ENCODE results near the gene DIRAS2. TPM values are rescaled to one million over a fixed set of nuclear protein-coding genes. Genes with fewer than 3 reads are reported as not detected.

Gene DIRAS2
- total and polyA plus RNA-seq, 2 experiments from 2014 or later: 0.41 to 1.6 TPM

DNA sequence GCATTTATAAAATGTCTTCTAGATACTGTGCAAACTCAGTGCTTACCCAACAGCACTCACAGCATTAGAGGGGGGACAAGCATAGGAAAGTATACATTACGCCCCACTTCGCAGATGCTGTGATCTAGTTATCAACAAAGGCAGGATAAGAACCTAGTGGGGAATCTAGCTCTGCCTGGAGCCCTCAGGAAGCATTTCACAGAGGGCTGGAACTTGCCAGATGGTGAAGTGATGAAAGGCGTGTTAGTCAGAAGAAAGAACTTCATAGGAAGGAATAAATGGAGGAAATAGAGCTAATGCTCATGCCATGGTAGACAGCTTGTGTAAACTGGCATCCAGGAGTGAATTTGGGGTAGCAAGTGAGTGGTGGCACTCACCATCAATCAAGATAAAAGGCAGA, 25.8 kb downstream of the DIRAS2 start:
- 76% methylated on average over 3 of the region's 3 CpGs for WGBS (ENCODE audit: low lambda C conversion rate, missing lambda C conversion rate)
- TF ChIP-seq EZH2 (IDR thresholded peaks at IDR 0.05; ENCODE audit: borderline replicate concordance) (no peak), CTCF (IDR thresholded peaks at IDR 0.05; ENCODE audit: poor library complexity) (no peak), EZH2phosphoT487 (IDR thresholded peaks at IDR 0.05; ENCODE audit: low read depth, severe bottlenecking, unreplicated experiment) (no peak)
- no peak for DNase-seq (ENCODE audit: low spot score)

DNA sequence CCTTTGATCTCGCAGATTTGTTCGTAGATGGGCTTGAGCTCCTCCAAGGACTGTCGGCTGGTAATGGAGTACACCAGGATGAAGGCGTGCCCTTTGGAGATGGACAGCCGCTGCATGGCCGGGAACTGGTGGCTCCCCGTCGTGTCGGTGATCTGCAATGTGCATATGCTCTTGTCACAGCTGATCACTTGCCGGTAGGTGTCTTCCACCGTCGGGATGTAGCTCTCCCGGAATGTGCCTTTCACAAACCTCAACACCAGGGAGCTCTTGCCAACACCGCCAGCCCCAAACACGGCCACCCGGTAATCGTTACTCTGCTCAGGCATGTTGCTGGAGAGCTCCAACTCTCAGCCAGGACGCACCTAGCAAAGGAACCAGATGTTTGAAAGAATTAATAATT, 29.1 kb downstream of the DIRAS2 start:
- no peak overlapping the region for H2AFZ ChIP-seq
- peaks cover 2% of the 10 kb centered on the region for H3K27me3 ChIP-seq
- 88% methylated on average over 13 of the region's 18 CpGs for WGBS (ENCODE audit: low lambda C conversion rate, missing lambda C conversion rate)
- no peaks in the 10 kb centered on the region for H3K79me2 ChIP-seq
- no peak overlapping the region for H3K4me2 ChIP-seq
- TF ChIP-seq EZH2 (IDR thresholded peaks at IDR 0.05; ENCODE audit: borderline replicate concordance) (no peak), EZH2phosphoT487 (IDR thresholded peaks at IDR 0.05; ENCODE audit: low read depth, severe bottlenecking, unreplicated experiment) (no peak), CTCF (IDR thresholded peaks at IDR 0.05; ENCODE audit: poor library complexity) (no peak)
- no peaks in the 10 kb centered on the region for H3K9me2 ChIP-seq (replicated peaks; ENCODE audit: insufficient read depth)
- DNase-seq (ENCODE audit: low spot score): no peak
- no peak overlapping the region for H3K27ac ChIP-seq
- no peaks in the 10 kb centered on the region for H3K4me1 ChIP-seq (ENCODE audit: insufficient read depth)
- no peaks in the 10 kb centered on the region for H4K20me1 ChIP-seq (ENCODE audit: insufficient read depth, poor library complexity, severe bottlenecking)
- no peak overlapping the region for H3K4me3 ChIP-seq
- no peaks in the 10 kb centered on the region for H3K36me3 ChIP-seq (replicated peaks; ENCODE audit: insufficient read depth, low read depth)
- no peaks in the 10 kb centered on the region for H3K9me3 ChIP-seq (ENCODE audit: low read depth)

More for the DNA sequence above, 25.8 kb downstream of the DIRAS2 start:
- Histone ChIP-seq H3K27ac (no peak overlapping the region), H3K4me2 (no peak overlapping the region), H3K9me3 (ENCODE audit: low read depth) (no peaks in the 10 kb centered on the region), H3K9me2 (replicated peaks; ENCODE audit: insufficient read depth) (no peaks in the 10 kb centered on the region), H2AFZ (no peak overlapping the region), H4K20me1 (ENCODE audit: insufficient read depth, poor library complexity, severe bottlenecking) (no peaks in the 10 kb centered on the region), H3K79me2 (no peaks in the 10 kb centered on the region), H3K4me3 (no peak overlapping the region), H3K27me3 (peaks cover 2% of the 10 kb centered on the region), H3K4me1 (ENCODE audit: insufficient read depth) (no peaks in the 10 kb centered on the region), H3K36me3 (replicated peaks; ENCODE audit: insufficient read depth, low read depth) (no peaks in the 10 kb centered on the region)

DNA sequence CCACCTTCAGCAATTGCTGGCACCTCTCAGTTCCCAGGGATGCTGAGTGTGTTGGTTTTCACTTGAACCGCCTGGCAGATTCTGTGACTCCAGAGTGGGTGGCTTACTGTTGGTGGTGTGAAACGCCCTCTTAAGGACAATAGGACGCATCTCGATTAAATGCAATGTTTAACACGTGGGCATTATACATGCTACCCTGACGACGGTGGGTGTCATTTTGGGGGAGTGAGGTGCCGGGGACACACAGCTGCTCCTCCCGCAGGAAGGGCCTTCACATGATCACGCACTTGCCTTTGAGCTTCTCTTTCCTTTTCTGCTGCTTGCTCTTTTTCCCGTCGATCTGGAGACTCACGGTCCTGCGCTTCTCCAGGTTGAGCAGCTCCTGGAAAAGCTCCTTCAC, 29.7 kb downstream of the DIRAS2 start:
- H3K4me3 ChIP-seq: no peak overlapping the region

More for the DNA sequence above, 29.7 kb downstream of the DIRAS2 start:
- H3K27ac ChIP-seq: no peak overlapping the region
- no peaks in the 10 kb centered on the region for H3K79me2 ChIP-seq
- no peaks in the 10 kb centered on the region for H3K36me3 ChIP-seq (replicated peaks; ENCODE audit: insufficient read depth, low read depth)
- no peak for DNase-seq (ENCODE audit: low spot score)
- H3K9me3 ChIP-seq (ENCODE audit: low read depth): no peaks in the 10 kb centered on the region
- H3K4me2 ChIP-seq: no peak overlapping the region
- H3K4me1 ChIP-seq (ENCODE audit: insufficient read depth): no peaks in the 10 kb centered on the region
- 96% methylated on average over 14 of the region's 14 CpGs for WGBS (ENCODE audit: low lambda C conversion rate, missing lambda C conversion rate)
- no peaks in the 10 kb centered on the region for H3K9me2 ChIP-seq (replicated peaks; ENCODE audit: insufficient read depth)
- TF ChIP-seq EZH2 (IDR thresholded peaks at IDR 0.05; ENCODE audit: borderline replicate concordance): no peak
- TF ChIP-seq EZH2phosphoT487 (IDR thresholded peaks at IDR 0.05; ENCODE audit: low read depth, severe bottlenecking, unreplicated experiment): no peak
- no peak for TF ChIP-seq CTCF (IDR thresholded peaks at IDR 0.05; ENCODE audit: poor library complexity)
- no peak overlapping the region for H2AFZ ChIP-seq
- no peaks in the 10 kb centered on the region for H4K20me1 ChIP-seq (ENCODE audit: insufficient read depth, poor library complexity, severe bottlenecking)
- H3K27me3 ChIP-seq: peaks cover 2% of the 10 kb centered on the region
